ENCODE data around the gene PRAMEF1.
"Not testable (repeated sequence)": the region's sequence is repeated elsewhere in the genome, so short reads cannot be mapped to it uniquely, and the experiment has no call there.

DNA sequence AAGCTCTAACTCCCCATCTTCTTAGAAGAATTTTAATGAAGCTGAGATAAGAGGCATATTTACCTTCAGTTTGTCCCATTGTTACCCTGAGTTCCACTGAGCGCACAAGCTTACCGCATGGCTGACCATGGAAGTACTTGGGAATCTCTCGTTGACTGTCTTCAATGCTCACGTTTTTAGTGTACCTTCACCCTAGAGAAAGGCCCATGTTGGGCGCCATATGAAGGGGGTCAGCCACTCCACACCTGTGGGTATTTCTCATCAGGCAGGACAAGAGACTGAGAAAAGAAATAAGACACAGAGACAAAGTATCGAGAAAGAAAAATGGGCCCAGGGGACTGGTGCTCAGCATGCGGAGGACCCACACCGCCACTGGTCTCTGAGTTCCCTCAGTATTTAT, 6.5 kb upstream of the PRAMEF1 start:
- TF ChIP-seq, protein P1, sequence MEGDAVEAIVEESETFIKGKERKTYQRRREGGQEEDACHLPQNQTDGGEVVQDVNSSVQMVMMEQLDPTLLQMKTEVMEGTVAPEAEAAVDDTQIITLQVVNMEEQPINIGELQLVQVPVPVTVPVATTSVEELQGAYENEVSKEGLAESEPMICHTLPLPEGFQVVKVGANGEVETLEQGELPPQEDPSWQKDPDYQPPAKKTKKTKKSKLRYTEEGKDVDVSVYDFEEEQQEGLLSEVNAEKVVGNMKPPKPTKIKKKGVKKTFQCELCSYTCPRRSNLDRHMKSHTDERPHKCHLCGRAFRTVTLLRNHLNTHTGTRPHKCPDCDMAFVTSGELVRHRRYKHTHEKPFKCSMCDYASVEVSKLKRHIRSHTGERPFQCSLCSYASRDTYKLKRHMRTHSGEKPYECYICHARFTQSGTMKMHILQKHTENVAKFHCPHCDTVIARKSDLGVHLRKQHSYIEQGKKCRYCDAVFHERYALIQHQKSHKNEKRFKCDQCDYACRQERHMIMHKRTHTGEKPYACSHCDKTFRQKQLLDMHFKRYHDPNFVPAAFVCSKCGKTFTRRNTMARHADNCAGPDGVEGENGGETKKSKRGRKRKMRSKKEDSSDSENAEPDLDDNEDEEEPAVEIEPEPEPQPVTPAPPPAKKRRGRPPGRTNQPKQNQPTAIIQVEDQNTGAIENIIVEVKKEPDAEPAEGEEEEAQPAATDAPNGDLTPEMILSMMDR (IDR thresholded peaks at IDR 0.05): not testable (repeated sequence)
- not testable (repeated sequence) for TF ChIP-seq ZFX (IDR thresholded peaks at IDR 0.05; ENCODE audit: borderline replicate concordance)
